Stimulated activated CD4-positive, alpha-beta T cell treated with anti-CD3 and anti-CD28 coated beads, Interleukin-4, amount 100 ng/mL, for 1 hour (primary cell): ENCODE results near the gene TBC1D32.
"Not testable (repeated sequence)": the region's sequence is repeated elsewhere in the genome, so short reads cannot be mapped to it uniquely, and the experiment has no call there.

Experiments
- DNase-seq: peaks from one replicate; pipeline ENCODE4 v3.0.0-alpha.2; 2020

Gene TBC1D32

GRCh38 chr6:121205569-121205968, 128.7 kb downstream of the TBC1D32 start:
- DNase-seq, result no peak

- no peak for DNase-seq
Measured at GRCh38 chr6:121201105-121201504, 133.2 kb downstream of the TBC1D32 start.

- DNase-seq, result not testable (repeated sequence)
Measured at GRCh38 chr6:121196042-121196441, 138.2 kb downstream of the TBC1D32 start.

- DNase-seq, result no peak
Measured at GRCh38 chr6:121190122-121190521, 144.2 kb downstream of the TBC1D32 start.

GRCh38 chr6:121188356-121188755, 145.9 kb downstream of the TBC1D32 start:
- no peak for DNase-seq

- no peak for DNase-seq
Measured at GRCh38 chr6:121187833-121188200, 146.5 kb downstream of the TBC1D32 start.

- no peak for DNase-seq
Measured at GRCh38 chr6:121187200-121187832, 147.0 kb downstream of the TBC1D32 start.

- no peak for DNase-seq
Measured at GRCh38 chr6:121183742-121184141, 150.5 kb downstream of the TBC1D32 start.

- no peak for DNase-seq
Measured at GRCh38 chr6:121175827-121176226, 158.5 kb downstream of the TBC1D32 start.

GRCh38 chr6:121172451-121172850, 161.8 kb downstream of the TBC1D32 start:
- not testable (repeated sequence) for DNase-seq

- DNase-seq, result no peak
Measured at GRCh38 chr6:121171879-121172278, 162.4 kb downstream of the TBC1D32 start.

GRCh38 chr6:121161886-121162285, 172.4 kb downstream of the TBC1D32 start:
- DNase-seq, result no peak

GRCh38 chr6:121160276-121160675, 174.0 kb downstream of the TBC1D32 start:
- DNase-seq, result no peak

GRCh38 chr6:121158891-121159290, 175.4 kb downstream of the TBC1D32 start:
- DNase-seq, result no peak

- DNase-seq, result no peak
Measured at GRCh38 chr6:121158438-121158837, 175.8 kb downstream of the TBC1D32 start.

- no peak for DNase-seq
Measured at GRCh38 chr6:121157906-121158305, 176.4 kb downstream of the TBC1D32 start.

- DNase-seq, result no peak
Measured at GRCh38 chr6:121143476-121143875, 190.8 kb downstream of the TBC1D32 start.

GRCh38 chr6:121142093-121142492, 192.2 kb downstream of the TBC1D32 start:
- no peak for DNase-seq

- no peak for DNase-seq
Measured at GRCh38 chr6:121135425-121135824, 198.9 kb downstream of the TBC1D32 start.

- no peak for DNase-seq
Measured at GRCh38 chr6:121134922-121135321, 199.4 kb downstream of the TBC1D32 start.

GRCh38 chr6:121124600-121124999, 209.7 kb downstream of the TBC1D32 start:
- no peak for DNase-seq

GRCh38 chr6:121112356-121112755, 221.9 kb downstream of the TBC1D32 start:
- no peak for DNase-seq

- no peak for DNase-seq
Measured at GRCh38 chr6:121110733-121111132, 223.5 kb downstream of the TBC1D32 start.

GRCh38 chr6:121106962-121107361, 227.3 kb downstream of the TBC1D32 start:
- no peak for DNase-seq

- DNase-seq, result no peak
Measured at GRCh38 chr6:121105461-121105860, 228.8 kb downstream of the TBC1D32 start.
